IMR-90 (cell line): Measurements from ENCODE around the gene EID1.

ENCODE experiments used
- CTCF ChIP-seq: conservative IDR thresholded peaks from 2 replicates; pipeline ENCODE4 v1.5.1; 2012; ENCODE audit warnings: mild to moderate bottlenecking, low read depth, low read length, improper control_type of control experiment
- ELK1 ChIP-seq: fragments of 150-350 bp; IDR thresholded peaks from 2 replicates; pipeline ENCODE4 v1.6.1; 2016; ENCODE audit warnings: low read depth, mild to moderate bottlenecking, low read length, moderate library complexity, borderline replicate concordance
- MAFK ChIP-seq: IDR thresholded peaks from 2 replicates; pipeline ENCODE4 v1.6.1; 2012; ENCODE audit warnings: low read depth, low read length, improper control_type of control experiment
- POLR2A ChIP-seq: IDR thresholded peaks from 2 replicates; pipeline ENCODE4 v1.6.1; 2012; ENCODE audit warnings: mild to moderate bottlenecking, low read depth, low read length
- RAD21 ChIP-seq: IDR thresholded peaks from 2 replicates; pipeline ENCODE4 v1.6.1; 2012; ENCODE audit warnings: low read length, improper control_type of control experiment
- RCOR1 ChIP-seq: IDR thresholded peaks from 2 replicates; pipeline ENCODE4 v1.6.1; 2012; ENCODE audit warnings: mild to moderate bottlenecking, low read length, improper control_type of control experiment; ENCODE audit not compliant: insufficient replicate concordance
- RFX5 ChIP-seq: IDR thresholded peaks from 2 replicates; pipeline ENCODE4 v1.8.0; 2012; ENCODE audit warnings: low read depth, mild to moderate bottlenecking, low read length, moderate library complexity
- SMC3 ChIP-seq: fragments of 150-350 bp; IDR thresholded peaks from 2 replicates; pipeline ENCODE4 v1.6.1; 2016; ENCODE audit warnings: low read depth, mild to moderate bottlenecking, antibody characterized with exemption, low read length, moderate library complexity

DNA sequence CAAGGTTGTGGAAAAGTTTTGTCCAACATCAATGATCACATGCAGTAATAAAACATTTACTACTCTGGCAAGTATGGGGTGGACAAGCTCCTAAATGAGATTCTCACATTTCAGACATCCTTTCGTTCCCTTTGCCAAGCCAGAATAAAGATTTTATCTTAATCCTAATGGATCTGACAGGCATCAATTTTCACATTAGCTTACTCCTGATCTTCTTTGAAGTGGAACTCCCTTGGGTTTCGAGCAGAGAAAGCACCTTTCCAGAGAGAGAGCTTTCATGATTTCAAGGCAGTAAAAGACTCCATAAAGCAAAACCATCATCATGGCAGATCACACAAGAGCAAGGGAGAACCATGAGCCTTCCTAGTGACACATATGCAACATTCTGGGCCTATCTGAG lies 27.3 kb upstream of the EID1 start:
- TF ChIP-seq CTCF (no peak), ELK1 (no peak), POLR2A (no peak), RAD21 (no peak), RCOR1 (no peak), RFX5 (no peak), SMC3 (no peak), MAFK (no peak)
